HG03025 (cell line): ENCODE measurements around the gene PKP2.

ENCODE experiments used
- ATAC-seq: cut with Tn5 transposase; IDR thresholded peaks from one replicate; pipeline ENCODE4 v1.9.1; 2021; ENCODE audit warnings: mild to moderate bottlenecking, moderate library complexity; ENCODE audit not compliant: unreplicated experiment, low FRiP score

Gene PKP2

GRCh38 chr12:32896432-32897280, at the start of gene PKP2:
TSS of gene PKP2 (minus strand) at chr12:32896777. CDS start at chr12:32896731, 46 bp downstream.
- peak; percentile 74 for ATAC-seq

GRCh38 chr12:32944195-32944594, 47.6 kb upstream of the PKP2 start:
- no peak for ATAC-seq

GRCh38 chr12:32939801-32940200, 43.2 kb upstream of the PKP2 start:
- no peak for ATAC-seq

- ATAC-seq, result no peak
Observed at GRCh38 chr12:32926963-32927362, 30.4 kb upstream of the PKP2 start.

- ATAC-seq, result no peak
Observed at GRCh38 chr12:32926356-32926755, 29.8 kb upstream of the PKP2 start.

GRCh38 chr12:32922546-32923297, 26.1 kb upstream of the PKP2 start:
- ATAC-seq, result no peak

GRCh38 chr12:32921397-32921796, 24.8 kb upstream of the PKP2 start:
- no peak for ATAC-seq

GRCh38 chr12:32920506-32921085, 24.0 kb upstream of the PKP2 start:
- no peak for ATAC-seq

GRCh38 chr12:32918890-32919801, 22.6 kb upstream of the PKP2 start:
- no peak for ATAC-seq

GRCh38 chr12:32917094-32917611, 20.6 kb upstream of the PKP2 start:
- ATAC-seq, result no peak

- ATAC-seq, result no peak
Observed at GRCh38 chr12:32907898-32908476, 11.4 kb upstream of the PKP2 start.

- ATAC-seq, result no peak
Observed at GRCh38 chr12:32907166-32907565, 10.6 kb upstream of the PKP2 start.

- ATAC-seq, result peak; percentile 97
Observed at GRCh38 chr12:32906399-32907165, 10.0 kb upstream of the PKP2 start.

- ATAC-seq, result no peak
Observed at GRCh38 chr12:32903763-32904162, 7.2 kb upstream of the PKP2 start.

- no peak for ATAC-seq
Observed at GRCh38 chr12:32903318-32903717, 6.7 kb upstream of the PKP2 start.

- ATAC-seq, result no peak
Observed at GRCh38 chr12:32902287-32902997, 5.9 kb upstream of the PKP2 start.

- no peak for ATAC-seq
Observed at GRCh38 chr12:32901553-32901952, 5.0 kb upstream of the PKP2 start.
